AG09309 (cell line): ENCODE measurements around the gene ZNF148.

Experiments used
- DNase-seq: peaks from one replicate; pipeline ENCODE4 v3.0.0-alpha.2; 2010; ENCODE audit warnings: low read depth
- H3K4me3 ChIP-seq: 2 replicates; pipeline ENCODE4 v1.5.1; 2011; ENCODE audit warnings: mild to moderate bottlenecking, low read depth, low read length, moderate library complexity; ENCODE audit not compliant: control insufficient read depth
- TF ChIP-seq, protein P1 (sequence below): IDR thresholded peaks from 2 replicates; pipeline ENCODE4 v1.5.1; 2011; ENCODE audit warnings: mild to moderate bottlenecking, low read depth, low read length, inconsistent platforms; ENCODE audit not compliant: insufficient read depth, control insufficient read depth; ENCODE audit errors: missing control alignments

The ZNF148 gene

DNA sequence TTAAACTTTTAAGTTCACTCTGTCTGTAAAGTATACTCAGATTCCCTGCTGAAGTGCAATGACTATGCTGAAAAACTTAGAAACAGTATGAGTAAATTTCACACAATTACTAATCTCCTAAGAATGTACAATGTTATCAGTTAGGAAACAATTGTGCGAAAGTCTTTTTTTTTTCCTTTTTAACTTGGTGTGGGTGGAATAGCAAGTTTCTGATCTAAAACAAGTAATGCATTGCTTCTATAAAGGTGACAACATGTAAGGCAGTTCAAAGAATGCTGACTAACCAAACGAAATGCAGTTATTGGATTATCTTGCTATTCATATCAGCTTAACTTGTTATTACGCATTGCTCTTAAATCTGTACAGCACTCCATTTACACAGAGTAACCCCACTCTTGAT lies 143.2 kb downstream of the ZNF148 start:
- no peak overlapping the region for H3K4me3 ChIP-seq
- no peak for DNase-seq
- TF ChIP-seq, protein P1, sequence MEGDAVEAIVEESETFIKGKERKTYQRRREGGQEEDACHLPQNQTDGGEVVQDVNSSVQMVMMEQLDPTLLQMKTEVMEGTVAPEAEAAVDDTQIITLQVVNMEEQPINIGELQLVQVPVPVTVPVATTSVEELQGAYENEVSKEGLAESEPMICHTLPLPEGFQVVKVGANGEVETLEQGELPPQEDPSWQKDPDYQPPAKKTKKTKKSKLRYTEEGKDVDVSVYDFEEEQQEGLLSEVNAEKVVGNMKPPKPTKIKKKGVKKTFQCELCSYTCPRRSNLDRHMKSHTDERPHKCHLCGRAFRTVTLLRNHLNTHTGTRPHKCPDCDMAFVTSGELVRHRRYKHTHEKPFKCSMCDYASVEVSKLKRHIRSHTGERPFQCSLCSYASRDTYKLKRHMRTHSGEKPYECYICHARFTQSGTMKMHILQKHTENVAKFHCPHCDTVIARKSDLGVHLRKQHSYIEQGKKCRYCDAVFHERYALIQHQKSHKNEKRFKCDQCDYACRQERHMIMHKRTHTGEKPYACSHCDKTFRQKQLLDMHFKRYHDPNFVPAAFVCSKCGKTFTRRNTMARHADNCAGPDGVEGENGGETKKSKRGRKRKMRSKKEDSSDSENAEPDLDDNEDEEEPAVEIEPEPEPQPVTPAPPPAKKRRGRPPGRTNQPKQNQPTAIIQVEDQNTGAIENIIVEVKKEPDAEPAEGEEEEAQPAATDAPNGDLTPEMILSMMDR: no peak

DNA sequence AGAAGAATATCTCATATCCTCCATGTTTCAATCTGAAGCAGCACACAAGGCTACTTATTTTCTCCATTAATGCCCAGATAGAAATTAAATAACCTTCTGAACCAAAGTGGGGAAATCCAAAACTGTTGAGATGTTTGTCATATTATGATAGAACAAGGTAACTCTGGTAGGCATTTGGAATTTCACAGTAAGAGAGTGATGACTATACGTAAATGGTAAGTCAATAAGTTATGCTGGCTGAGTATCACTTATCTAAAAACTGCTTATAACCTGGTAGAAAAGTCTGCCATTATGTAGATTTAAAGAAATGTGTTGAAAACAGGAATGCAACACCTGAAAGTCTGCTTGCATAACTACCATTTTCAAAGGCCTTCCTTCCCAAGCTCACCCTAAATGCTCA lies 145.4 kb downstream of the ZNF148 start:
- H3K4me3 ChIP-seq: no peak overlapping the region
- TF ChIP-seq, protein P1: no peak
- DNase-seq: no peak

DNA sequence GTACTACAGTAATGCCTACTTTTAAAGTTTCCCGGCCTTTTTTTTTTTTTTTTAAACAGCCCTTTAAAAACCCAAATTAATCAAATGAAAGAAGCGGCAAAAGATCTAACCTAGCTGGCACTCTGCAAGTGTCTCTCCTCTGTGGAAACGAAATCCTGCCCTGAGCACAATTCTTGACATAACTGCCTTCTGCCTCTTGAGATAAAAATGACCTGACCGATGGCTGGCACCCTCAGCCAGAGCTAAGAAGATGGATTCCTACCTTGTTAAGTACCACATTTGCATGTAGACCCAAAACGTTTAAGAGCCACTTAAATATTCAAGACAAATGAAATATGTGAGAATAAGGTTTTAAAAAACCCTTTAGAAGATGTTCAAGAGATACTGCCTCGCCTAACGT lies 146.0 kb downstream of the ZNF148 start:
- no peak for DNase-seq
- TF ChIP-seq, protein P1: no peak
- no peak overlapping the region for H3K4me3 ChIP-seq

DNA sequence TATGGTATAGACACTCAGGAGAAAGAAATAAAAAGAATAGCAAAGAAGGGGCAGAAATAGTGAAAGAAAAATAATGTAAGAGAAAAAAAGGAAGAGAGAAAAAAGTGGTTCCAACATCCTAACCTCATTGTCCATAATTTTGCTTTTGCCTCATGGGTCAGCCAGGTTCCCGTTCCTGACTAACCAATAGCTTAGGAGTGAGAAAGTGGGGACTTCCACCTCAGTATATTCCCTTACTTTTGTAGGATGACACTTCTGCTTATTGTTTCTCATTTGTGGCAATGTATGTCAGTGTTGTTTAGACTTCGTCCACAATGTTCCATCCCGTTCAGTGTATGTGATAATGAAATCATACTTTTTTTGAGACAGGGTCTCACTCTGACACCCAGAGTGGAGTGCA lies 153.3 kb downstream of the ZNF148 start:
- TF ChIP-seq, protein P1: no peak
- no peak for DNase-seq
- H3K4me3 ChIP-seq: no peak overlapping the region

DNA sequence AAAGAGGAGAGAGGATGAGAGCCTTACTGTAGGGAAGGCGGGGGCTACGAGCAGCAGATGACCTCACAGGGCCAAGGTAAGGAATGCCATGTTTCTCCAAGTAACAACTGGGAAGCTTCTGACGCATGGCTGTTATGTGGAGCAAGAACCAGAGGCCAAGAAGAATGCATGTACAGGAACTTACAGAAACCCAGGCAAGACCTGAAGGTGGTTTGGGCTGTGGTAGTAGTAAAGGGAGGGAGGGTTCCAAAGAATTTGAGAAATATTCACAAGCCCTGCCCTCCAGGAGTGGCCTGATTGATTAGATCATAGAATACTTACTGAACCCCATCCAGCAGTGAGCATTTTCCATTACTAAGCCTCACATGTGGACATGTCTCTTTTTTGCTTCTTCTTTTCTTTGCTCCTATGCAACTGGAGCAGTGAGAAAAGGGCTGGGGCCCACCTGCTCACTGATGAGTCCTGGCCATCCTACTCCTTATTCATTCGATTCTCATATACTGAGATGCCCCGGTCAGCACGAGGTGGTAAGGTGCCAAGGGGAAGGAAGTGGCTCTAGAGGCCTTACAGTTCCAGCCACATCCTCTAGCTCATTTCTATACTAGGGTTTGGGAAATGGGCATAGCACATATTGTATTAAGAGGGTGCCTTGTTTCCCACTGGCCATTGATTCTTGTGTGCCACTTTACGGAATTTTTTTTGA lies 154.2 kb downstream of the ZNF148 start:
- DNase-seq: no peak
- TF ChIP-seq, protein P1: no peak
- no peak overlapping the region for H3K4me3 ChIP-seq

DNA sequence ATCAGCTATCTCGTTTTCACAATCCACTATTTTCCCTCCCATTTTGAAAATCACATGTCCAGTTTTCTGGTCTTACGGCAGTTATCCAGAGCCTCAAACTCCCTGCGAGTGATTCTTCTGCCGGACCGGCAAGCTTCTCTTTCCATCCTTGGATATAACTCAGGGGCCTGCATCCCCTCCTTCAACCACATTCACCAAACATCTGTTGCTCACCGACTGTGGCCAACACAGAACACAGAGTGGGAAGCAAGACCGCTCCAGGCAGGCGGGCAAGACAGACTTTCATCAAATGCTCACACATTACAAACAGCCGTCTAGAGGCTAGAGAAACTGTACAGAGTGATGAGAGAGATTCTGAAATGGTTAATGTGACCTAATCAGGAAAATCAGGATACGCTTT lies 154.9 kb downstream of the ZNF148 start:
- DNase-seq: no peak
- TF ChIP-seq, protein P1: no peak
- H3K4me3 ChIP-seq: no peak overlapping the region
